Kidney epithelial cell (primary cell): Measurements from ENCODE around the gene CRELD2. TPM values are rescaled to one million over a fixed set of nuclear protein-coding genes. Genes with fewer than 3 reads are reported as not detected.

Experiments used
- DNase-seq: peaks from one replicate; pipeline ENCODE4 v3.0.0-alpha.2; 2010; ENCODE audit warnings: low read depth
- H3K27me3 ChIP-seq: 2 replicates; pipeline ENCODE4 v1.6.0; 2011; ENCODE audit warnings: low read length; ENCODE audit not compliant: control insufficient read depth, insufficient read depth
- H3K36me3 ChIP-seq: 2 replicates; pipeline ENCODE4 v1.5.1; 2011; ENCODE audit warnings: low read length; ENCODE audit not compliant: control insufficient read depth, insufficient read depth
- H3K4me3 ChIP-seq: 2 replicates; pipeline ENCODE4 v1.5.1; 2011; ENCODE audit warnings: low read depth, mild to moderate bottlenecking, control low read depth, low read length
- total RNA-seq: library from RNA; depleted of rRNA; stranded (reverse); fragments of >200 nt; gene quantifications from 2 replicates; pipeline ENCODE4 v1.2.3, GENCODE V29; 2015
- TF ChIP-seq, protein P1 (sequence below): IDR thresholded peaks from 2 replicates; pipeline ENCODE4 v1.5.1; 2011; ENCODE audit warnings: mild to moderate bottlenecking, moderate library complexity, low read length, control low read depth, inconsistent platforms; ENCODE audit not compliant: insufficient read depth, poor library complexity, severe bottlenecking

The CRELD2 gene
- total RNA-seq, 1 donor from 2014 or later = 68.2 TPM

GRCh38 chr22:49923445-49923844, 5.0 kb downstream of the CRELD2 start:
- Histone ChIP-seq H3K36me3 (no peaks in the 10 kb centered on the region), H3K27me3 (no peaks in the 10 kb centered on the region), H3K4me3 (no peak overlapping the region)
- TF ChIP-seq, protein P1, sequence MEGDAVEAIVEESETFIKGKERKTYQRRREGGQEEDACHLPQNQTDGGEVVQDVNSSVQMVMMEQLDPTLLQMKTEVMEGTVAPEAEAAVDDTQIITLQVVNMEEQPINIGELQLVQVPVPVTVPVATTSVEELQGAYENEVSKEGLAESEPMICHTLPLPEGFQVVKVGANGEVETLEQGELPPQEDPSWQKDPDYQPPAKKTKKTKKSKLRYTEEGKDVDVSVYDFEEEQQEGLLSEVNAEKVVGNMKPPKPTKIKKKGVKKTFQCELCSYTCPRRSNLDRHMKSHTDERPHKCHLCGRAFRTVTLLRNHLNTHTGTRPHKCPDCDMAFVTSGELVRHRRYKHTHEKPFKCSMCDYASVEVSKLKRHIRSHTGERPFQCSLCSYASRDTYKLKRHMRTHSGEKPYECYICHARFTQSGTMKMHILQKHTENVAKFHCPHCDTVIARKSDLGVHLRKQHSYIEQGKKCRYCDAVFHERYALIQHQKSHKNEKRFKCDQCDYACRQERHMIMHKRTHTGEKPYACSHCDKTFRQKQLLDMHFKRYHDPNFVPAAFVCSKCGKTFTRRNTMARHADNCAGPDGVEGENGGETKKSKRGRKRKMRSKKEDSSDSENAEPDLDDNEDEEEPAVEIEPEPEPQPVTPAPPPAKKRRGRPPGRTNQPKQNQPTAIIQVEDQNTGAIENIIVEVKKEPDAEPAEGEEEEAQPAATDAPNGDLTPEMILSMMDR = peak; percentile 23
- DNase-seq = no peak

- H3K4me3 ChIP-seq = no peak overlapping the region
- TF ChIP-seq, protein P1 = no peak
- DNase-seq = no peak
- no peaks in the 10 kb centered on the region for H3K36me3 ChIP-seq
- peaks cover 7% of the 10 kb centered on the region for H3K27me3 ChIP-seq
Observed at GRCh38 chr22:49924113-49924833, 5.8 kb downstream of the CRELD2 start.

GRCh38 chr22:49925525-49926128, 7.2 kb downstream of the CRELD2 start:
- H3K36me3 ChIP-seq = no peaks in the 10 kb centered on the region
- H3K27me3 ChIP-seq = peaks cover 12% of the 10 kb centered on the region

GRCh38 chr22:49926916-49927315, 8.5 kb downstream of the CRELD2 start:
- TF ChIP-seq, protein P1 = no peak
- H3K36me3 ChIP-seq = no peaks in the 10 kb centered on the region
- H3K4me3 ChIP-seq = no peak overlapping the region
- no peak for DNase-seq
- peaks cover 12% of the 10 kb centered on the region for H3K27me3 ChIP-seq

More at GRCh38 chr22:49925525-49926128, 7.2 kb downstream of the CRELD2 start:
- no peak overlapping the region for H3K4me3 ChIP-seq
- no peak for DNase-seq
- TF ChIP-seq, protein P1 = no peak

- H3K4me3 ChIP-seq = no peak overlapping the region
Observed at GRCh38 chr22:49927483-49928184, 9.2 kb downstream of the CRELD2 start.

More at GRCh38 chr22:49927483-49928184, 9.2 kb downstream of the CRELD2 start:
- Histone ChIP-seq H3K27me3 (peaks cover 12% of the 10 kb centered on the region), H3K36me3 (no peaks in the 10 kb centered on the region)
- DNase-seq = no peak
- TF ChIP-seq, protein P1 = no peak
